GM12874 (cell line): ENCODE data around the gene TRIP6.

Experiments used
- TF ChIP-seq, protein P1 (sequence below): IDR thresholded peaks from 2 replicates; pipeline ENCODE4 v1.5.1; 2011; ENCODE audit warnings: low read depth, mild to moderate bottlenecking, control low read depth, low read length, moderate library complexity; ENCODE audit not compliant: insufficient read depth

The TRIP6 gene

DNA sequence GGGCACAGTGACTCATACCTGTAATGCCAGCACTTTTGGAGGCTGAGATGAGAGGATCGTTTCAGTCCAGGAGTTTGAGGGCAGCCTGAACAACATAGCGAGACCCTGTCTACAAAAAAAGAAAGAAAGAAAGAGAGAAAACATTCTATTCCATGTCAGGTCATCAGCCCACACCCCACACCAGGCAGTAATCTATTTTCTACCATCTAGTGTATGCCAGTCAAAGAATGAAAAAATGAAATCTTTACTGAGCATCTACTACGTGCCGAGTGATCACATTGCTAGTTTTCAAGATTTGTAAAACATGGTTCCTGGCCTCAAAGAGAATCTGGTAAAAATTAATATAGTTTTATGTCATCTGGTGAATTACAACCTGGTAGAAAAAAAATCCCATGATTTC lies 36.8 kb upstream of the TRIP6 start:
- TF ChIP-seq, protein P1, sequence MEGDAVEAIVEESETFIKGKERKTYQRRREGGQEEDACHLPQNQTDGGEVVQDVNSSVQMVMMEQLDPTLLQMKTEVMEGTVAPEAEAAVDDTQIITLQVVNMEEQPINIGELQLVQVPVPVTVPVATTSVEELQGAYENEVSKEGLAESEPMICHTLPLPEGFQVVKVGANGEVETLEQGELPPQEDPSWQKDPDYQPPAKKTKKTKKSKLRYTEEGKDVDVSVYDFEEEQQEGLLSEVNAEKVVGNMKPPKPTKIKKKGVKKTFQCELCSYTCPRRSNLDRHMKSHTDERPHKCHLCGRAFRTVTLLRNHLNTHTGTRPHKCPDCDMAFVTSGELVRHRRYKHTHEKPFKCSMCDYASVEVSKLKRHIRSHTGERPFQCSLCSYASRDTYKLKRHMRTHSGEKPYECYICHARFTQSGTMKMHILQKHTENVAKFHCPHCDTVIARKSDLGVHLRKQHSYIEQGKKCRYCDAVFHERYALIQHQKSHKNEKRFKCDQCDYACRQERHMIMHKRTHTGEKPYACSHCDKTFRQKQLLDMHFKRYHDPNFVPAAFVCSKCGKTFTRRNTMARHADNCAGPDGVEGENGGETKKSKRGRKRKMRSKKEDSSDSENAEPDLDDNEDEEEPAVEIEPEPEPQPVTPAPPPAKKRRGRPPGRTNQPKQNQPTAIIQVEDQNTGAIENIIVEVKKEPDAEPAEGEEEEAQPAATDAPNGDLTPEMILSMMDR: no peak

DNA sequence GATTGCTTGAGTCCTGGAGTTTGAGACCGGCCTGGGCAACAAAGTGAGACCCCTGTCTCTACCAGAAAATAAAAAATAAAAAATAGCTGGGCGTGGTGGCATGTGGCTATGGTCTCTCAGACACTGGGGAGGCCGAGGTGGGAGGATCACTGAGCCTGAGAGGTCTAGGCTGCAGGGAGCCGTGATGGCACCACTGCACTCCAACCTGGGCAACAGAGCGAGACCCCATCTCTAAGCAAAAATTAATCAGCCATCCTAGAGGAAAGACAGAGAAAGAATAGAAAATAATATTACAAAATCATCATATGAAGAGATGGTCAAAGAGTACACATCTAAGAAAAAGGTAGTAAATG lies 34.9 kb upstream of the TRIP6 start:
- TF ChIP-seq, protein P1: no peak

DNA sequence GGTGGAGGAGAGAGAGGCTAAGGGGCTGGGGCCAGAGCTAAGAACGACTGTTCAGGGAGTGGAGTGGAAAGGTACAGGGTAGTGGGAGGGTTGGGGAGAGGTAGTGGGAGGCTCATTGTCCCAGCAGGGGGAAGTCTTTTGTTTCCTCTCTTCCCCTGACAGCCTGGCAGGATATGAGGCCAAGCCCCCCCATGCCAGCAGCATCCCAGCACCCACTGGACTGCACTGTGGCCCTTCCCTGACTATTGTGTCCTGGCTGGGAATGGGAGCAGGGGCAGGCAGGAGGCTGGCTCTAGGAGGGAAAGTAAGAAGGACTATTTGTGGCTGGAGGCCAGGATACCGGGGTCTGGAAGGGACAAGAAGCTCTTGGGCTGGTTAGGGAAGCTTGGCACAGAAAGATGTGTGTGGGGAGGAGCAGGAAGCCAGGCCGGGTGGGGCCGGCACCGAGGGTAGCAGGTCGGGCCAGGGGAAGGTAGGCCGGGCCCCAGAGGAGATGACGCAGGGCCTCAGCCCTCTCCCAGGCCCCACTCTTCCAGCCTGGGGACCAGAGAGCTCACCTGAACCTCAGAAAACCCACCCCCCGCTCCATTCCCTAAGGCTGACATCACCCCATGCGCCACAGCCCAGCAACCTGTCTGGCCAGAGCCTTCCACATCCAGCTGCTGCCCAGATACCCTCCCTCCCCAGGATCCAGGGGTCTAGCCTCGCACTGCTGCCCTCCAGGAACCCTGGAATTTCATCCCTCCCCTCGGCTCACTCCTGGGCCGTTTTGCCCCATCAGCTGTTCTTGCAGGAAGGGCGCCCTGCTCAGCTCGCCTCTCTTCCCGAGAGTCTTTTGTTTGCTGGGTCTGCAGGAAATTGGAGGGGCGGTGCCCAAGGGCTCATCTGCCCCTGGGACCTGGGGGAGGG lies 31.0 kb upstream of the TRIP6 start:
- TF ChIP-seq, protein P1: no peak

DNA sequence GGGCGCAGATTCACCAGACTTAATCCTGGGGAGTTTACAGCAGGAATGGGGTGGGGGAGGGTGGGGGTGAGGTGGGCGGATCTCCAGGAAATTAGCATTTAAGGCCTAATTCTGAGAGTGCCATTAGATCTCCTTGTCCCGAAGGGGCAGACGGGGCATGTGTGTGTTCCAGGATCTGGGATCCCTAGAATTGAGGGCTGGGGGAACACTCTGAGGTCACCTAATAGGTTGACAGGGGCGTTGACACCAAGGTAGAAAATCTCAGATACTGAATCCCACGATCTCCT lies 30.4 kb upstream of the TRIP6 start:
- TF ChIP-seq, protein P1: no peak

DNA sequence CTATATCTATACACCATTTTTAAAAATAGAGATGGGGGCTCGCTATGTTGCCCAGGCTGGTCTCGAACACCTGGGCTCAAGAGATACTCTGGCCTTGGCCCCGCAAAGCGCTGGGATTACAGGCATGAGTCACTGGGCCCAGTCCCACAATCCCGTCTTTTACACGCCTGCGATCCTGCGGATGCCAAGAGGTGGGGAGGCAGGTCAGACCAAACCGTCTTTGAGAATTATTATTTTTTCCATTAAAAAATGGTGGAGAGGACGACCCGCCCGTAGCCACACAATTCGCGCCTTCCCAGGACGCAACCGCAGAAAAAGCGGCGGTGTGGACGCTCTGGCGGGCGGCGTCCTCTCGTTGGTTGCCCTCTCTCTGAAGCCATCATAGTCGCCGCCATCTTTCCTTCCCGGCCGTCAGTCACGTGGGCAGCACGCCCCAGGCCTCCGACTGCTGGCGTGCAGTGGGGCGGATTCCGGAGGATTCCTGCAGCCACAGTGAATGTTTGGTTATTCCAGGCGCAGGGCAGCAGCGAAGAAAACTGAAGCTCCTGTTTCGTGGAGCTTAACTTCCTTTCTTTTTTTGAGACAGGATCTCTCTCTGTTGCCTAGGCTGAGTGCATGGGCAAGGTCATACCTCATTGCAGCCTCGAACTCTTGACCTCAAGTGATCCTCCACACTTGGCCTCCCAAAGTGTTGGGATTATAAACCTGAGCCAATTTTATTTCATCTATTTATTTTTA lies 29.9 kb upstream of the TRIP6 start:
- TF ChIP-seq, protein P1: no peak

DNA sequence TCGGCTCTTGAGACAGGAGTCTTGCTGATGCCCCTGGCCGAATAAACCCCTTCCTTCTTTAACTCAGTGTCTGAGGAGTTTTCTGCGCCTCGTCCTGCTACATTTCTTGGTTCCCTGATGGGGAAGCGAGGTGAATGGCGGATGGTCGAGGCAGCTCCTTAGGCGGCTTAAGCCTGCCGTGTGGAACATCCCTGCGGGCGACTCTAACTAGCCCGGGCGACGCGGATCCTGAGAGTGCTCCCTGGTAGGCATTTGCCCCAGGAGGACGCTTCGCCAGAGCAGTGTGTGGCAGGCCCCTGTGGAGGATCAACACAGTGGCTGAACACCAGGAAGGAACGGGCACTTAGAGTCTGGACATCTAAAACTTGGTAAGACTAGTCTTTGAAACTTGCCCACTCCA lies 27.8 kb upstream of the TRIP6 start:
- TF ChIP-seq, protein P1: no peak

DNA sequence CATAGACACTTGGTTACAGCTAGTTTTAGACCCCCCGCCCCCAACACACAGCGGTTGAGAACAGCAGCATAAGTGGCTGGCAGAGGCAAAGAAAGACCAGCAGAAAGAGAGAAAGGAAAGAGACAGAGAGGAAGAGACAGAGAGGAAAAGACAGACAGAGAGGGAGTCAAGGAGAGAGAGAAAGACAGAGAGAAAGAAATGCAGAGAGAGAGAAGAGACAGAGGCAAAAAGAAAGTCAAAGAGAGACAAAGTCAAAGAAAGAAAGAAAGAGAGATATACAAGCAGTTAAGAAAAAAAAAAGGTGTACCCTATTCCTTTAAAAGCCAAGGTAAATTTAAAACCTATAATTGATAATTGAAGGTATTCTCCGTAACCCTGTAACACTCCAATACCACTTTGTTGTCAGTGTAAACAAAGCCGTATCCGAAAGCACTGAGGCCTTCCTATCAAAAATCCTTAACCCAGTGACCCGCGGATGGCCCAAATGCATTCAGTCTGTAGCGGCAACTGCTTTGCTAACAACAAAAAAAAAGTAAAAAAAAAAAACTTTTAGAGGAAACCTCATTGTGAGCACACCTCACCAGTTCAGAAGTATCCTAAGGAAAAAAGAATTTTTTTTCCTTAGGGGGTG lies 26.6 kb upstream of the TRIP6 start:
- TF ChIP-seq, protein P1: no peak
